Upper lobe of right lung (tissue), 1 donor: ENCODE measurements around the gene BTBD7. TPM values are rescaled to one million over a fixed set of nuclear protein-coding genes. Genes with fewer than 3 reads are reported as not detected.

ENCODE experiments used
- ATAC-seq: fragments of 200-7000 bp; cut with Tn5 transposase; one replicate; pipeline ENCODE4 v1.9.1; 2020; ENCODE audit warnings: mild to moderate bottlenecking, moderate library complexity
- DNase-seq: peaks from one replicate; pipeline ENCODE4 v3.0.0-alpha.2; 2020
- H3K27ac ChIP-seq: fragments of 200-600 bp; one replicate; pipeline ENCODE4 v1.8.0; 2022
- H3K27me3 ChIP-seq: fragments of 200-600 bp; one replicate; pipeline ENCODE4 v1.8.0; 2022; ENCODE audit warnings: mild to moderate bottlenecking
- H3K36me3 ChIP-seq: fragments of 200-600 bp; one replicate; pipeline ENCODE4 v1.8.0; 2022
- H3K4me1 ChIP-seq: fragments of 200-600 bp; one replicate; pipeline ENCODE4 v1.8.0; 2022
- H3K4me3 ChIP-seq: fragments of 200-600 bp; one replicate; pipeline ENCODE4 v1.8.0; 2022; ENCODE audit warnings: mild to moderate bottlenecking
- H3K9me3 ChIP-seq: fragments of 200-600 bp; one replicate; pipeline ENCODE4 v1.8.0; 2022
- CTCF ChIP-seq: fragments of 200-600 bp; IDR thresholded peaks from one replicate; pipeline ENCODE4 v1.8.0; 2022; ENCODE audit warnings: antibody characterized with exemption
- intact Hi-C: fragments of 100-400 bp; cut with DNase I; formaldehyde crosslinking; loops from one replicate; pipeline ENCODE4 v1.11.0; 2022
- total RNA-seq: library from RNA; stranded (reverse); fragmentation: NEBNext Ultra II Directional; extraction: Animal tissue kit (Norgen Biotek cat#: 25700); gene quantifications from one replicate; pipeline ENCODE4 v1.2.1, GENCODE V29; 2021
- donor health status: DM: no; HTN: yes; CAD: no; lungs with severe emphysema.

Gene BTBD7
- total RNA-seq, 1 donor from 2014 or later = 38.2 TPM

GRCh38 chr14:93299866-93300265 lies 33.0 kb downstream of the BTBD7 start:
- TF ChIP-seq CTCF = no peak
- no peak overlapping the region for H3K4me3 ChIP-seq
- ATAC-seq = no peak

GRCh38 chr14:93299416-93299815 lies 33.4 kb downstream of the BTBD7 start:
- intact Hi-C loops = no loop called here
- no peak for TF ChIP-seq CTCF
- H3K27ac ChIP-seq = no peak overlapping the region
- no peak overlapping the region for H3K4me3 ChIP-seq
- peaks cover 6% of the 10 kb centered on the region for H3K4me1 ChIP-seq
- peaks cover 10% of the 10 kb centered on the region for H3K36me3 ChIP-seq
- ATAC-seq (no peak), DNase-seq (no peak)
- no peaks in the 10 kb centered on the region for H3K9me3 ChIP-seq
- H3K27me3 ChIP-seq = no peaks in the 10 kb centered on the region

More at GRCh38 chr14:93299866-93300265, 33.0 kb downstream of the BTBD7 start:
- peaks cover 5% of the 10 kb centered on the region for H3K36me3 ChIP-seq
- H3K27ac ChIP-seq = no peak overlapping the region
- H3K27me3 ChIP-seq = no peaks in the 10 kb centered on the region
- intact Hi-C loops = no loop called here
- no peak for DNase-seq
- H3K9me3 ChIP-seq = no peaks in the 10 kb centered on the region
- peaks cover 6% of the 10 kb centered on the region for H3K4me1 ChIP-seq

GRCh38 chr14:93295541-93296220 lies 37.2 kb downstream of the BTBD7 start:
- peaks cover 3% of the 10 kb centered on the region for H3K4me1 ChIP-seq
- DNase-seq = no peak
- no peaks in the 10 kb centered on the region for H3K27me3 ChIP-seq
- H3K36me3 ChIP-seq = peaks cover 23% of the 10 kb centered on the region
- no peak overlapping the region for H3K4me3 ChIP-seq
- no peak overlapping the region for H3K27ac ChIP-seq
- H3K9me3 ChIP-seq = no peaks in the 10 kb centered on the region
- intact Hi-C loops = no loop called here
- no peak for ATAC-seq
- TF ChIP-seq CTCF = no peak

- DNase-seq = no peak
- TF ChIP-seq CTCF = no peak
- intact Hi-C loops = no loop called here
- H3K36me3 ChIP-seq = peaks cover 7% of the 10 kb centered on the region
- no peak for ATAC-seq
- no peaks in the 10 kb centered on the region for H3K9me3 ChIP-seq
- H3K27ac ChIP-seq = no peak overlapping the region
- H3K4me1 ChIP-seq = no peaks in the 10 kb centered on the region
- H3K27me3 ChIP-seq = no peaks in the 10 kb centered on the region
- no peak overlapping the region for H3K4me3 ChIP-seq
Measured at GRCh38 chr14:93286212-93286890, 46.5 kb downstream of the BTBD7 start.

GRCh38 chr14:93285044-93285443 lies 47.8 kb downstream of the BTBD7 start:
- no peaks in the 10 kb centered on the region for H3K27me3 ChIP-seq
- intact Hi-C loops = no loop called here
- H3K4me1 ChIP-seq = no peaks in the 10 kb centered on the region
- H3K4me3 ChIP-seq = no peak overlapping the region
- no peak for TF ChIP-seq CTCF
- DNase-seq (no peak), ATAC-seq (no peak)
- H3K9me3 ChIP-seq = no peaks in the 10 kb centered on the region
- no peak overlapping the region for H3K27ac ChIP-seq
- H3K36me3 ChIP-seq = peaks cover 7% of the 10 kb centered on the region
